NCI-H1417 treated with DMSO at 0.1 percent for 48 hours (cell line): ENCODE data around the gene OGN.

ENCODE experiments used
- DNase-seq: peaks from one replicate; lab custom pipeline; 2025; lab: John Stamatoyannopoulos, UW

The OGN gene

GRCh38 chr9:92345582-92345981 lies 58.8 kb downstream of the OGN start:
- DNase-seq, result no peak

- DNase-seq, result no peak
Observed at GRCh38 chr9:92342825-92343488, 61.4 kb downstream of the OGN start.

GRCh38 chr9:92341578-92341977 lies 62.8 kb downstream of the OGN start:
- no peak for DNase-seq

- DNase-seq, result no peak
Observed at GRCh38 chr9:92333282-92333634, 71.1 kb downstream of the OGN start.
